Gastrocnemius medialis (tissue), 4 donors: ENCODE data around the gene DAPK1. TPM values are rescaled to one million over a fixed set of nuclear protein-coding genes. Genes with fewer than 3 reads are reported as not detected.

ENCODE experiments used
- ATAC-seq, 2 donors: fragments of 150-250 bp; one replicate each; pipeline ENCODE4 v1.9.1; 2016
- DNase-seq, 2 donors: peaks; one replicate each; pipeline ENCODE4 v3.0.0-alpha.2; 2019
- H3K27ac ChIP-seq, 4 donors: fragments of 200-600 bp; sonication (generic); 1 replicate in 1 of 4; 2 replicates in 3 of 4; pipeline ENCODE4 v1.5.1; 2016 to 2018; ENCODE audit warnings: mild to moderate bottlenecking in 2 of 4, moderate library complexity in 1 of 4
- H3K27me3 ChIP-seq, 3 donors: fragments of 200-600 bp; sonication (generic) in 2 of 3; 1 replicate in 1 of 3; 2 replicates in 2 of 3; pipeline versions ENCODE4 v1.5.1 to v1.6.0; 2016 to 2019; ENCODE audit warnings: mild to moderate bottlenecking in 1 of 3, moderate library complexity in 1 of 3
- H3K36me3 ChIP-seq, 2 donors: fragments of 200-600 bp; sonication (generic) in 1 of 2; one replicate each; pipeline ENCODE4 v1.5.1; 2017 to 2018
- H3K4me1 ChIP-seq, 2 donors: fragments of 200-600 bp; sonication (generic) in 1 of 2; one replicate each; pipeline ENCODE4 v1.5.1; 2016 to 2017; ENCODE audit warnings: mild to moderate bottlenecking in 2 of 2
- H3K4me3 ChIP-seq, 4 donors: fragments of 200-600 bp; sonication (generic) in 3 of 4; 1 replicate in 1 of 4; 2 replicates in 3 of 4; pipeline ENCODE4 v1.5.1; 2016 to 2019; ENCODE audit warnings: mild to moderate bottlenecking in 2 of 4
- H3K9me3 ChIP-seq, 3 donors: fragments of 200-600 bp; sonication (generic) in 2 of 3; 1 replicate in 1 of 3; 2 replicates in 2 of 3; pipeline ENCODE4 v1.5.1; 2016 to 2019
- POLR2A ChIP-seq, 2 donors: fragments of 450-650 bp; IDR thresholded peaks; one replicate each; pipeline ENCODE4 v1.6.1; 2017; ENCODE audit warnings: antibody characterized with exemption in 2 of 2, mild to moderate bottlenecking in 2 of 2, moderate library complexity in 2 of 2
- in situ Hi-C, 4 donors: fragments of 200-750 bp; cut with MboI; loops; one replicate each; pipeline versions ENCODE4 v1.15.0 to v1.8.0; 2017; ENCODE audit warnings: low sequenced_read_pairs in 4 of 4
- intact Hi-C: fragments of 100-400 bp; cut with DNase I; formaldehyde crosslinking; loops from one replicate; pipeline ENCODE4 v1.15.1; 2023; ENCODE audit warnings: low total_unique reads
- total RNA-seq, 4 donors: library from RNA; depleted of rRNA; stranded (reverse); fragments of >200 nt; gene quantifications; one replicate each; pipeline versions ENCODE4 v1.1.0 to v1.2.3, GENCODE V29; 2016
- TF ChIP-seq, protein P1 (sequence below), 5 experiments: fragments of 450-650 bp in 3 of 5; fragments of 200-600 bp in 2 of 5; sonication (generic) in 2 of 5; IDR thresholded peaks in 4 of 5; conservative IDR thresholded peaks in 1 of 5; 1 replicate in 4 of 5; 2 replicates in 1 of 5; pipeline ENCODE4 v1.5.1; 2016 to 2019; ENCODE audit warnings: antibody characterized with exemption in 5 of 5, mild to moderate bottlenecking in 3 of 5, moderate library complexity in 3 of 5

Gene DAPK1
- total RNA-seq, 4 donors from 2014 or later = 1.2 to 4.3 (median 2.7) TPM

DNA sequence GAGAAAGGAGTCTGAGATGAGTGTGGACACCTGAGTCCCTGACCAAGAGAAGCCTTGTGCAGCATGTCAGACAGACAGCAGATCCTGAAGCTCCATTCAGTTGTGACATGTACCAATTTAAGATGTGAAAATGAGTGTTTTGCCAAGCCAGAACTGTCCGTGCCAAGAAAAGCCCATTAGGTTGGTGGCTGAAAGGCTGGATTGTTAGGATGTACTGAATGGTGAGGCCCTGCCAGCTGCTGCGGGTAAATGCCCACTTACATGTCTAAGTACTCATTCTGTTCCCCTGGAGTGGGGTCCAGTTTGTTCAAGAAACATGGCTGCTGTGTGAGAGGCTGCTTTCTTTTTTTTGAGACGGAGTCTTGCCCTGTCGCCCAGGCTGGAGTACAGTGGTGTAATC is 14.6 kb downstream of the DAPK1 start:
- no peak overlapping the region for H3K4me3 ChIP-seq
- no peaks in the 10 kb centered on the region for H3K4me1 ChIP-seq
- no peaks in the 10 kb centered on the region for H3K9me3 ChIP-seq
- no peak for TF ChIP-seq POLR2A (IDR thresholded peaks at IDR 0.05)
- TF ChIP-seq, protein P1, sequence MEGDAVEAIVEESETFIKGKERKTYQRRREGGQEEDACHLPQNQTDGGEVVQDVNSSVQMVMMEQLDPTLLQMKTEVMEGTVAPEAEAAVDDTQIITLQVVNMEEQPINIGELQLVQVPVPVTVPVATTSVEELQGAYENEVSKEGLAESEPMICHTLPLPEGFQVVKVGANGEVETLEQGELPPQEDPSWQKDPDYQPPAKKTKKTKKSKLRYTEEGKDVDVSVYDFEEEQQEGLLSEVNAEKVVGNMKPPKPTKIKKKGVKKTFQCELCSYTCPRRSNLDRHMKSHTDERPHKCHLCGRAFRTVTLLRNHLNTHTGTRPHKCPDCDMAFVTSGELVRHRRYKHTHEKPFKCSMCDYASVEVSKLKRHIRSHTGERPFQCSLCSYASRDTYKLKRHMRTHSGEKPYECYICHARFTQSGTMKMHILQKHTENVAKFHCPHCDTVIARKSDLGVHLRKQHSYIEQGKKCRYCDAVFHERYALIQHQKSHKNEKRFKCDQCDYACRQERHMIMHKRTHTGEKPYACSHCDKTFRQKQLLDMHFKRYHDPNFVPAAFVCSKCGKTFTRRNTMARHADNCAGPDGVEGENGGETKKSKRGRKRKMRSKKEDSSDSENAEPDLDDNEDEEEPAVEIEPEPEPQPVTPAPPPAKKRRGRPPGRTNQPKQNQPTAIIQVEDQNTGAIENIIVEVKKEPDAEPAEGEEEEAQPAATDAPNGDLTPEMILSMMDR (IDR thresholded peaks at IDR 0.05 in 4 of 5, conservative IDR thresholded peaks at IDR 0.05 in 1 of 5) = no peak
- no peaks in the 10 kb centered on the region for H3K36me3 ChIP-seq
- no peaks in the 10 kb centered on the region for H3K27me3 ChIP-seq
- ATAC-seq (no peak), DNase-seq (no peak)
- in situ Hi-C loops (no loop called here), intact Hi-C loops (no loop called here)
- H3K27ac ChIP-seq = no peak overlapping the region

DNA sequence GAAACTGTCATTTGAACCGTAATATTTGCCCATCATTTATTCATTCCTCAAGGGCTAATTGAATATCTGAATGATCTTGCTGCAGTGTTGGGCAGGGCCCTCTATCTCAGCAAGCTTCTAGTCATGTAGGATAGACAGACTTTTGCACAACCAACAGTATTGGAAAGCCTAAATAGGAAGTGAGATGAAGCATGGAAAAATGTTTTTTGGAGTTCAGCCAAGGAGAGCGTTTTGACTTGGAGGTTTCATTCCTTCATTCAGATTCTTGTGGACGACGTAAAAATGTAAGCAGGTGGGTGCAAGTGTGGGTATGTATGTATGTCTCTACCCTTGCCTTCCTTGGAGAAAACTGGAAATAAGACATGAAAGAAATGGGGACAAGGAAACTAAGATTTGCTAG is 15.5 kb downstream of the DAPK1 start:
- intact Hi-C loops = no loop called here

GRCh38 chr9:87513880-87514535 is 16.3 kb downstream of the DAPK1 start:
- in situ Hi-C loops = no loop called here
- ATAC-seq (no peak), DNase-seq (no peak)
- Histone ChIP-seq H3K27me3 (no peaks in the 10 kb centered on the region), H3K4me3 (no peak overlapping the region), H3K36me3 (no peaks in the 10 kb centered on the region), H3K27ac (no peak overlapping the region), H3K9me3 (no peaks in the 10 kb centered on the region), H3K4me1 (peaks cover 4 to 5% of the 10 kb centered on the region in 2 donors)
- intact Hi-C loops = no loop called here
- TF ChIP-seq, protein P1 (IDR thresholded peaks at IDR 0.05 in 4 of 5, conservative IDR thresholded peaks at IDR 0.05 in 1 of 5) = no peak
- no peak for TF ChIP-seq POLR2A (IDR thresholded peaks at IDR 0.05)

More for the DNA sequence above, 15.5 kb downstream of the DAPK1 start:
- H3K4me1 ChIP-seq = no peaks in the 10 kb centered on the region
- no peak for DNase-seq
- H3K36me3 ChIP-seq = no peaks in the 10 kb centered on the region
- TF ChIP-seq, protein P1 (IDR thresholded peaks at IDR 0.05 in 4 of 5, conservative IDR thresholded peaks at IDR 0.05 in 1 of 5) = no peak
- TF ChIP-seq POLR2A (IDR thresholded peaks at IDR 0.05) = no peak
- ATAC-seq = no peak
- in situ Hi-C loops = no loop called here
- no peak overlapping the region for H3K27ac ChIP-seq
- H3K9me3 ChIP-seq = no peaks in the 10 kb centered on the region
- H3K27me3 ChIP-seq = no peaks in the 10 kb centered on the region
- no peak overlapping the region for H3K4me3 ChIP-seq

GRCh38 chr9:87515006-87515405 is 17.3 kb downstream of the DAPK1 start:
- Histone ChIP-seq H3K27ac (no peak overlapping the region), H3K4me1 (peaks cover 4 to 12% of the 10 kb centered on the region in 2 donors), H3K4me3 (no peak overlapping the region), H3K9me3 (no peaks in the 10 kb centered on the region), H3K36me3 (no peaks in the 10 kb centered on the region), H3K27me3 (no peaks in the 10 kb centered on the region)
- DNase-seq (no peak), ATAC-seq (no peak)
- TF ChIP-seq, protein P1 (IDR thresholded peaks at IDR 0.05 in 4 of 5, conservative IDR thresholded peaks at IDR 0.05 in 1 of 5) = no peak
- no peak for TF ChIP-seq POLR2A (IDR thresholded peaks at IDR 0.05)
- intact Hi-C loops = no loop called here
- in situ Hi-C loops = no loop called here
